Body of pancreas (tissue), 4 donors: ENCODE results near the gene PRSS23. TPM values are rescaled to one million over a fixed set of nuclear protein-coding genes. Genes with fewer than 3 reads are reported as not detected.
"Not testable (repeated sequence)": the region's sequence is repeated elsewhere in the genome, so short reads cannot be mapped to it uniquely, and the experiment has no call there.

Experiments used
- ATAC-seq: fragments of 150-250 bp; one replicate; pipeline ENCODE4 v1.9.1; 2016
- DNase-seq, 4 donors: peaks; one replicate each; pipeline ENCODE4 v3.0.0-alpha.2; 2019
- H3K27ac ChIP-seq, 4 donors: fragments of 200-600 bp; sonication (generic); 1 replicate in 3 of 4; 2 replicates in 1 of 4; pipeline versions ENCODE4 v1.5.1 to v1.6.1; 2016 to 2019; ENCODE audit warnings: mild to moderate bottlenecking in 1 of 4, mixed read lengths in 1 of 4, moderate library complexity in 1 of 4
- H3K27me3 ChIP-seq, 2 donors: fragments of 200-600 bp; sonication (generic); one replicate each; pipeline ENCODE4 v1.6.0; 2016; ENCODE audit warnings: mild to moderate bottlenecking in 1 of 2
- H3K36me3 ChIP-seq, 2 donors: fragments of 200-600 bp; sonication (generic); replicated peaks in 1 of 2; 2 replicates each; pipeline ENCODE4 v1.5.1; 2016; ENCODE audit warnings: low read depth in 2 of 2; ENCODE audit not compliant: insufficient read depth in 1 of 2
- H3K4me1 ChIP-seq: fragments of 200-600 bp; sonication (generic); one replicate; pipeline ENCODE4 v1.6.0; 2016
- H3K4me3 ChIP-seq, 2 donors: fragments of 200-600 bp; sonication (generic); 1 replicate in 1 of 2; 2 replicates in 1 of 2; pipeline ENCODE4 v1.5.1; 2016 to 2019
- H3K9me3 ChIP-seq, 3 donors: fragments of 200-600 bp; sonication (generic); 1 replicate in 2 of 3; 2 replicates in 1 of 3; pipeline ENCODE4 v1.5.1; 2016
- POLR2A ChIP-seq, 3 donors: fragments of 450-650 bp; IDR thresholded peaks; one replicate each; pipeline ENCODE4 v1.6.1; 2016; ENCODE audit warnings: antibody characterized with exemption in 3 of 3, mild to moderate bottlenecking in 2 of 3
- WGBS, 2 donors: methylation state at CpG; one replicate each; pipeline ENCODE4 v1.1.5; 2017; 5-methylcytosine and 5-hydroxymethylcytosine counted together
- intact Hi-C: fragments of 100-400 bp; cut with DNase I; formaldehyde crosslinking; loops from one replicate; pipeline ENCODE4 v1.15.1; 2023
- total RNA-seq, 2 donors: library from RNA; depleted of rRNA; stranded (reverse); fragments of >200 nt; gene quantifications; one replicate each; pipeline ENCODE4 v1.1.0, GENCODE V29; 2016
- TF ChIP-seq, protein P1 (sequence below), 7 experiments: fragments of 450-650 bp in 4 of 7; fragments of 200-600 bp in 3 of 7; sonication (generic) in 3 of 7; IDR thresholded peaks; one replicate each; pipeline ENCODE4 v1.5.1; 2016 to 2019; ENCODE audit warnings: antibody characterized with exemption in 7 of 7

PRSS23 gene
- total RNA-seq, 2 donors from 2014 or later = 4.0 to 20.0 TPM

DNA sequence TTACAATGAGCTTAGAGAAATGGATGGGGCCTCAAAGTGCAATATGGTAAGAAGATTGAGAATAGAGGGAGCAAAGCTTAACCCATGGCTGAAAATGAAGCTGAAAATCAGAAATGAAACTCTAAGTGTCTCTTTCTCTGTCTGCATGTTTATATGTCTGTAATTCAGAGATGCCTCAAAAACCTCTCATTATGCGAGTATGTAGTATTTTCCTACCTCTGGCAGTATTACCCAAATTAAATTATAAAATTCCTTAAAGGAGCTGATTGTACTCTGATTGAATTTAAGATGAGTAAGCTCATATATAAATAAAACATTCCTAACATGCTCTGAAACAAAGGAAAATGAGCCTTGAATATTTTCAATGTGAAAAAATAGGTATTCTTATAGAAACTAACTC lies 39.8 kb upstream of the PRSS23 start:
- Histone ChIP-seq H3K4me1 (no peaks in the 10 kb centered on the region), H3K4me3 (no peak overlapping the region), H3K36me3 (no peaks in the 10 kb centered on the region), H3K27ac (no peak overlapping the region), H3K9me3 (no peaks in the 10 kb centered on the region), H3K27me3 (no peaks in the 10 kb centered on the region)
- intact Hi-C loops = no loop called here
- 83 to 89% methylated on average over 1 of the region's 1 CpG for WGBS, 2 donors
- no peak for ATAC-seq
- DNase-seq = no peak
- TF ChIP-seq POLR2A (IDR thresholded peaks at IDR 0.05) = no peak
- TF ChIP-seq, protein P1, sequence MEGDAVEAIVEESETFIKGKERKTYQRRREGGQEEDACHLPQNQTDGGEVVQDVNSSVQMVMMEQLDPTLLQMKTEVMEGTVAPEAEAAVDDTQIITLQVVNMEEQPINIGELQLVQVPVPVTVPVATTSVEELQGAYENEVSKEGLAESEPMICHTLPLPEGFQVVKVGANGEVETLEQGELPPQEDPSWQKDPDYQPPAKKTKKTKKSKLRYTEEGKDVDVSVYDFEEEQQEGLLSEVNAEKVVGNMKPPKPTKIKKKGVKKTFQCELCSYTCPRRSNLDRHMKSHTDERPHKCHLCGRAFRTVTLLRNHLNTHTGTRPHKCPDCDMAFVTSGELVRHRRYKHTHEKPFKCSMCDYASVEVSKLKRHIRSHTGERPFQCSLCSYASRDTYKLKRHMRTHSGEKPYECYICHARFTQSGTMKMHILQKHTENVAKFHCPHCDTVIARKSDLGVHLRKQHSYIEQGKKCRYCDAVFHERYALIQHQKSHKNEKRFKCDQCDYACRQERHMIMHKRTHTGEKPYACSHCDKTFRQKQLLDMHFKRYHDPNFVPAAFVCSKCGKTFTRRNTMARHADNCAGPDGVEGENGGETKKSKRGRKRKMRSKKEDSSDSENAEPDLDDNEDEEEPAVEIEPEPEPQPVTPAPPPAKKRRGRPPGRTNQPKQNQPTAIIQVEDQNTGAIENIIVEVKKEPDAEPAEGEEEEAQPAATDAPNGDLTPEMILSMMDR (IDR thresholded peaks at IDR 0.05) = no peak

GRCh38 chr11:86761978-86762377 lies 38.4 kb upstream of the PRSS23 start:
- H3K4me1 ChIP-seq = no peaks in the 10 kb centered on the region
- H3K9me3 ChIP-seq = no peaks in the 10 kb centered on the region
- ATAC-seq (no peak), DNase-seq (no peak)
- H3K4me3 ChIP-seq = no peak overlapping the region
- H3K27me3 ChIP-seq = no peaks in the 10 kb centered on the region
- no peaks in the 10 kb centered on the region for H3K36me3 ChIP-seq
- H3K27ac ChIP-seq = no peak overlapping the region
- 58 to 73% methylated on average over 2 of the region's 2 CpGs for WGBS, 2 donors
- intact Hi-C loops = no loop called here
- TF ChIP-seq, protein P1 (IDR thresholded peaks at IDR 0.05) = no peak
- TF ChIP-seq POLR2A (IDR thresholded peaks at IDR 0.05) = no peak

GRCh38 chr11:86765203-86765602 lies 35.1 kb upstream of the PRSS23 start:
- no peak for ATAC-seq
- intact Hi-C loops = no loop called here
- no peaks in the 10 kb centered on the region for H3K4me1 ChIP-seq
- no peak for DNase-seq
- no peaks in the 10 kb centered on the region for H3K36me3 ChIP-seq
- WGBS, 2 donors = 88% methylated on average over 4 of the region's 4 CpGs
- H3K27ac ChIP-seq = no peak overlapping the region
- TF ChIP-seq POLR2A (IDR thresholded peaks at IDR 0.05) = no peak
- TF ChIP-seq, protein P1 (IDR thresholded peaks at IDR 0.05) = no peak
- no peaks in the 10 kb centered on the region for H3K27me3 ChIP-seq
- no peaks in the 10 kb centered on the region for H3K9me3 ChIP-seq
- no peak overlapping the region for H3K4me3 ChIP-seq

- Histone ChIP-seq H3K27ac (no peak overlapping the region), H3K27me3 (no peaks in the 10 kb centered on the region), H3K36me3 (no peaks in the 10 kb centered on the region), H3K4me3 (no peak overlapping the region), H3K9me3 (no peaks in the 10 kb centered on the region), H3K4me1 (no peaks in the 10 kb centered on the region)
- TF ChIP-seq, protein P1 (IDR thresholded peaks at IDR 0.05) = no peak
- no peak for TF ChIP-seq POLR2A (IDR thresholded peaks at IDR 0.05)
- 63 to 69% methylated on average over 2 of the region's 2 CpGs for WGBS, 2 donors
- intact Hi-C loops = no loop called here
- no peak for DNase-seq
- no peak for ATAC-seq
Measured at GRCh38 chr11:86765878-86766277, 34.5 kb upstream of the PRSS23 start.

DNA sequence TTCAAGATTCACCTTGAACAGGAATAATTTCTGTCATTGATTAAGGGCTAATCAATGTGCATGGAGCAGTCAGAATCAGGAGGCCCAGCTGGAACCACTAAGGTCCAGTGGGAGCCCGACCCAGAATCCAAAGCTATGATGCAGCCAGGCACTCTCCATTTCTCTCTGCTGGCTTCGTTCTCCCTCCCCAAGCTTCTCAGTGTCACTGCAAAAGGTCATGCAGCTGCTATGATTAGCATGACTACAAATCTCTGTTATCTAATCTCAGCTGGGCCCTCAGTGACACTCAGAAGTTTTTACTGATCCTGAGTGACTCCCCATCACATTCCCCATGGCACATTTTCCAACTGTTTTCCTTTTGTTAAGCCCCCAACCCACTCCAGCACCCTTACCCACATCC lies 31.1 kb upstream of the PRSS23 start:
- ATAC-seq = no peak
- Histone ChIP-seq H3K27ac (no peak overlapping the region), H3K9me3 (no peaks in the 10 kb centered on the region), H3K36me3 (no peaks in the 10 kb centered on the region), H3K4me1 (peaks cover 6% of the 10 kb centered on the region), H3K4me3 (no peak overlapping the region), H3K27me3 (no peaks in the 10 kb centered on the region)
- DNase-seq = no peak
- WGBS, 2 donors = 36 to 51% methylated on average over 2 of the region's 2 CpGs
- intact Hi-C loops = no loop called here
- TF ChIP-seq, protein P1 (IDR thresholded peaks at IDR 0.05) = no peak
- TF ChIP-seq POLR2A (IDR thresholded peaks at IDR 0.05) = no peak

GRCh38 chr11:86770473-86771027 lies 29.8 kb upstream of the PRSS23 start:
- H3K4me3 ChIP-seq, H3K27ac ChIP-seq, H3K36me3 ChIP-seq, H3K27me3 ChIP-seq, DNase-seq, intact Hi-C loops, ATAC-seq, H3K9me3 ChIP-seq, H3K4me1 ChIP-seq: not testable (repeated sequence)
- 94% methylated on average over 12 to 30 of the region's 34 CpGs for WGBS, 2 donors
